ENCODE measurements around the gene ZBTB39.
"Not testable (repeated sequence)": the region's sequence is repeated elsewhere in the genome, so short reads cannot be mapped to it uniquely, and the experiment has no call there.

The ZBTB39 gene

DNA sequence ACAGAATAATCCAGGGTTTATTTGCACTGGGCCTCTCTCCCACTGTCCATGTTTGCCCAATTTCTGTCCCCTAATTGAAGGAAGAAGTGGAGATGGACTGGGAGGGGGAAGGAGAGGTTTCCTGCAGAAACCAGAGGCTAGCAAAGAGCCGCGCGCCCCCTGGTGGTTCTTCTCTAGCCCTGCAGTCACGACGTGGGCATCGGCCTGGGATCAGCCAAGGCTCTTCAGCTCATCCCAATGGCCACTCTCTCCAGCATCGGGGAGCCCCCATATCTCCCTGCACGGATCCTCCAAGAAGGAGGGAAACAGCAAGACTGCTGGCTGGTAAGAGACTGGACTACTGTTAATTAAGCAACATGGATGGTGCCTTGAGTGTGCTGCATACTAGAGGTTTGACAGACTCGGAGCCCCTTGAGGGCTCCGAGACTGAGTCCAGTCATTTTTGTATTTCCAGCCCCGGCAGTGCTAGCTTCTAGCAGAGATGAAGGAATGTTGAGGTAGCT lies 18.7 kb downstream of the ZBTB39 start:
- no peaks in the 10 kb centered on the region for H3K36me3 Mint-ChIP-seq
- peaks cover 17 to 27% of the 10 kb centered on the region in 2 donors for H3K4me1 Mint-ChIP-seq

GRCh38 chr12:56987011-56987410 lies 19.3 kb downstream of the ZBTB39 start:
- no peak overlapping the region for H3K27ac Mint-ChIP-seq
- no peaks in the 10 kb centered on the region for H3K36me3 Mint-ChIP-seq
- no peaks in the 10 kb centered on the region for H3K9me3 Mint-ChIP-seq
- peaks cover 17 to 27% of the 10 kb centered on the region in 2 donors for H3K4me1 Mint-ChIP-seq
- DNase-seq: no peak
- peak overlapping the region; percentile 6 for H3K4me3 Mint-ChIP-seq
- H3K27me3 Mint-ChIP-seq: peaks cover 0 to 6% of the 10 kb centered on the region in 2 donors
- no peak for ATAC-seq (replicated peaks)

More for the DNA sequence above, 18.7 kb downstream of the ZBTB39 start:
- peak overlapping the region; percentile 6 for H3K4me3 Mint-ChIP-seq
- H3K27me3 Mint-ChIP-seq: peaks cover 0 to 6% of the 10 kb centered on the region in 2 donors
- H3K27ac Mint-ChIP-seq: no peak overlapping the region
- H3K9me3 Mint-ChIP-seq: no peaks in the 10 kb centered on the region
- DNase-seq (peak; percentile 48), ATAC-seq (replicated peaks) (peak; percentile 80 to 82)

DNA sequence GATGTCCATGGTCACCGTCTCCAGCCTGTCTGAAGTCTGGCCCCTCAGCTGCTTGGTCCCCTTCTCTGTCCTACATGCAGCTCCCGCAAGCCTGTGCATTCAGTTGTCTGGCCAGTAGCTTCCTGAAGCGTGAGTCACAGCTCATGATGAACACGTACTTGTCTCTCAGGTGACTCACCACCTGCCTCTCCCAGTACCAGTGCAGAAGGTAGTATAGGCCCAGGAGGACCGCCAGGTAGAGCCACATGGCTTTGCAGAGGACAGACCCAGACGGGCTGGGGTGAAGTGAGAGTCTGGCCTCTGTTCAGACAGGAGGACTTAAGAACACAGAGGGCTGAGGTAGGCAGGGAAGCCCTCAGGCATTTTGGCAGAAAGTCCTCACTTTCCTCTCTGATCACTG lies 20.6 kb downstream of the ZBTB39 start:
- H3K4me3 Mint-ChIP-seq; H3K9me3 Mint-ChIP-seq; H3K27me3 Mint-ChIP-seq; DNase-seq; ATAC-seq (replicated peaks); H3K36me3 Mint-ChIP-seq: not testable (repeated sequence)
- Mint-ChIP-seq H3K4me1 (peaks cover 9 to 16% of the 10 kb centered on the region in 2 donors), H3K27ac (peak overlapping the region; percentile 4)

- Mint-ChIP-seq H3K9me3 (no peaks in the 10 kb centered on the region), H3K27ac (no peak overlapping the region), H3K27me3 (peaks cover 0 to 5% of the 10 kb centered on the region in 2 donors), H3K4me1 (peaks cover 9 to 13% of the 10 kb centered on the region in 2 donors), H3K4me3 (no peak overlapping the region), H3K36me3 (no peaks in the 10 kb centered on the region)
- ATAC-seq (replicated peaks): no peak
- no peak for DNase-seq
Observed at GRCh38 chr12:56983386-56983785, 23.0 kb downstream of the ZBTB39 start.

DNA sequence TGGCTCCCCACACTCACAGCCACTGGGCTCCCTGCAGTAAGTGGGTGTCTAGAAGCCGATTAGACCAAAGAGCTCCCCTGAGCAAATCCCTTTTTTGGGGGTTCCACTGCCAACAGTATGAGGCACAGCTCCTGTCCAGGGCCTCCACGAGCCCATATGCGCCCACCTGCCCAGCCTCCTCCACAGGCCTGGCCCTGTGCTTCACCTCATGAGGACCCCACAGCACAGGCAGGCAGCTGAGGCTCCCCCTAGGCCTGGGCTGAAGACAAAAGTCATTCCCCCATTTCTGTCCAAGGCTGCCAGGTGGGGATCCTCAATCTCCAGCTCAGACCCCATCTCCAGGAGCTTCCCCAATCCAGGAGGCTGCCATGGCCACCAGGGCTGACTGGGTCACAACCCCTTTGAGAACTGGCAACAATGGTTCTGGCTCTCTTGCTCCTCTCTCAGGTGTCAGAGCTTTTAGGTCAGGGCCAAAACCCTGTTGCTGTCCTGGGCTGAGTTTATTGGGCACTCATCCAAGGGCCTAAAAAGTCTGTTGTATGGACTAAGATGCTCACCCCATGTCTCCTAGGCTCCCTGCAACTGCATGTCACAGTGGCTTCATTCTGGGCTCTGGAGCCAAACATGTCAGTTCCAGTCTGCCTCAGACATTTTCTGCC lies 23.6 kb downstream of the ZBTB39 start:
- H3K4me3 Mint-ChIP-seq; H3K36me3 Mint-ChIP-seq; ATAC-seq (replicated peaks); H3K27me3 Mint-ChIP-seq; H3K9me3 Mint-ChIP-seq; DNase-seq; H3K4me1 Mint-ChIP-seq; H3K27ac Mint-ChIP-seq: not testable (repeated sequence)

DNA sequence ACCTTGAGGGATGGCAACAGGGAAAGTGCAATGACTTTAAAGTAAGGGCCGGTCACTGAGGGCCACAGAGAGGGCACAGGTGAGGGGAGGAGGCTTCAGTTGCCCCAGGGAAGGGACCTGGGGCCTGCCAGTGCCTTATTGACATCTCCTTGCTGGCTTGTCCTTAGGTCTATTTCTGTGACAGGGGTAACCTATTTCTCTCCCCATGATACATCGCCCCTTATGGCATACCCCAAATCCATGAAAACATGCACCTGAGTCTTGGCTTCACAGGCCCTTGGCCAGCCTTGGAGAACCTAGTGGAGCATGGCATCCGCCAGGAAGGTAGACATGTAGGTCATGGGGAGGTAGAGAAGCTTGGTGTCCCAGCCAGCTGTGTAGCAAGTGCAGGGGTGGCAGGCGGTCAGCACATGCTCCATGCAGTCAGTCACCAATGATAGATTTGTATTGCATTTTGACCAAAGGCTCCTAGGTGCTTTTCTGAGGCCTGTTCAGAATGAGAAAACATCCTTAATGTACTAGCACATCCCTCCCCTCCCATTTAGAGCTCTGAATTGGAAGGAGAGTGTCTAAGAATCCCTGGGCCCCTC lies 25.3 kb downstream of the ZBTB39 start:
- Mint-ChIP-seq H3K4me3 (no peak overlapping the region), H3K27me3 (no peaks in the 10 kb centered on the region), H3K27ac (no peak overlapping the region), H3K9me3 (peaks cover 0 to 2% of the 10 kb centered on the region in 2 donors), H3K36me3 (no peaks in the 10 kb centered on the region), H3K4me1 (no peaks in the 10 kb centered on the region)
- no peak for DNase-seq
- no peak for ATAC-seq (replicated peaks)

GRCh38 chr12:56980268-56980667 lies 26.1 kb downstream of the ZBTB39 start:
- Mint-ChIP-seq H3K36me3 (no peaks in the 10 kb centered on the region), H3K27me3 (no peaks in the 10 kb centered on the region), H3K4me3 (no peak overlapping the region), H3K4me1 (no peaks in the 10 kb centered on the region), H3K27ac (no peak overlapping the region), H3K9me3 (peaks cover 0 to 2% of the 10 kb centered on the region in 2 donors)
- ATAC-seq (replicated peaks) (no peak), DNase-seq (no peak)

DNA sequence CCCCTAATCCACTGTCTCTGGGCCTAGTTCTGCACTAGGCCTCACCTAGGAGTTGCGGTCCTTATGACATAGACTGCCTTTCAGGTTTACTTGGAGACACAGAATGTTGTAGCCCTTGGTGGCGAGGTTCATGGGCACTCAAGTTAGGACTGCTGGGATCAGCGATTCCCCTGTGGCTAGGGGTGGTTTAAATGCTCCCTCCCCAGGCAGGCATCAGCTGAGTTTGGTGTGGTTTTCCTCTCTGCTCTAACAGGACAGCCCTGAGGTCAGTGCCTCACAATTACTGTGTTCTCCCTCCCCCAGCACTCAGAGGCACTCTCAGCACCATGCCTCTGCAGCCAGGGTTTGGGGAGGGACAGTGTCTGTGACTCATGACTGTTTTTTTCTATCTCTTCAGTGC lies 26.7 kb downstream of the ZBTB39 start:
- DNase-seq: no peak
- peaks cover 0 to 2% of the 10 kb centered on the region in 2 donors for H3K9me3 Mint-ChIP-seq
- ATAC-seq (replicated peaks): no peak
- no peak overlapping the region for H3K4me3 Mint-ChIP-seq
- H3K27me3 Mint-ChIP-seq: no peaks in the 10 kb centered on the region
- H3K36me3 Mint-ChIP-seq: no peaks in the 10 kb centered on the region
- no peak overlapping the region for H3K27ac Mint-ChIP-seq
- H3K4me1 Mint-ChIP-seq: no peaks in the 10 kb centered on the region

- no peaks in the 10 kb centered on the region for H3K4me1 Mint-ChIP-seq
Observed at GRCh38 chr12:56978397-56979138, 27.8 kb downstream of the ZBTB39 start.

GRCh38 chr12:56977361-56977760 lies 29.0 kb downstream of the ZBTB39 start:
- H3K4me3 Mint-ChIP-seq; H3K36me3 Mint-ChIP-seq; H3K9me3 Mint-ChIP-seq; DNase-seq; H3K27me3 Mint-ChIP-seq; H3K4me1 Mint-ChIP-seq; H3K27ac Mint-ChIP-seq; ATAC-seq (replicated peaks): not testable (repeated sequence)

More at GRCh38 chr12:56978397-56979138, 27.8 kb downstream of the ZBTB39 start:
- peak overlapping the region; percentile 14 for H3K27ac Mint-ChIP-seq
- DNase-seq (no peak), ATAC-seq (replicated peaks) (no peak)
- no peaks in the 10 kb centered on the region for H3K27me3 Mint-ChIP-seq
- no peak overlapping the region for H3K4me3 Mint-ChIP-seq
- no peaks in the 10 kb centered on the region for H3K36me3 Mint-ChIP-seq
- peaks cover 0 to 2% of the 10 kb centered on the region in 2 donors for H3K9me3 Mint-ChIP-seq

- not testable (repeated sequence) for H3K9me3 Mint-ChIP-seq; H3K4me1 Mint-ChIP-seq; ATAC-seq (replicated peaks); DNase-seq; H3K36me3 Mint-ChIP-seq; H3K4me3 Mint-ChIP-seq; H3K27ac Mint-ChIP-seq
- peaks cover 0 to 13% of the 10 kb centered on the region in 2 donors for H3K27me3 Mint-ChIP-seq
Observed at GRCh38 chr12:56974224-56974623, 32.1 kb downstream of the ZBTB39 start.

DNA sequence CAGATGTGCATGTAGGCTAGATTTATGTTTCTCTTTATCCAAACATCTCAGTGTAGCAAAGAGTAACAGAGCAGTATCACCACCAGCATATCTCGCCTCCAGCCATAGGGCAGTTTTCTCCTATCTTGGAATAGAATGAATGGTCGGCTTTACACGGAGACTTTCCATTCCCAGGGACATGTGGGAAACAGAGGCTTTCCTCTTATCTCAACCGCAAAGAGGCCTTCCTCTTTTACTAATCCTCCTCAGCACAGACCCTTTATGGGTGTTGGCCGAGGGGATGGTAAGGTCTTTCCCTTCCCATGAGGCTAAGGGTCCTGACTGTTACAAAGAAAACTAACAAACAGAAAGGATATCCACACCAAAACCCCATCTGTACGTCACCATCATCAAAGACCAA lies 37.4 kb downstream of the ZBTB39 start:
- DNase-seq; ATAC-seq (replicated peaks): not testable (repeated sequence)

GRCh38 chr12:56965997-56966642 lies 40.2 kb downstream of the ZBTB39 start:
- H3K4me3 Mint-ChIP-seq; H3K36me3 Mint-ChIP-seq; H3K4me1 Mint-ChIP-seq; ATAC-seq (replicated peaks); H3K9me3 Mint-ChIP-seq; H3K27ac Mint-ChIP-seq; DNase-seq: not testable (repeated sequence)
- peaks cover 3 to 18% of the 10 kb centered on the region in 2 donors for H3K27me3 Mint-ChIP-seq

More for the DNA sequence above, 37.4 kb downstream of the ZBTB39 start:
- not testable (repeated sequence) for H3K4me1 Mint-ChIP-seq, H3K27ac Mint-ChIP-seq, H3K36me3 Mint-ChIP-seq, H3K4me3 Mint-ChIP-seq, H3K9me3 Mint-ChIP-seq
- peaks cover 0 to 19% of the 10 kb centered on the region in 2 donors for H3K27me3 Mint-ChIP-seq

DNA sequence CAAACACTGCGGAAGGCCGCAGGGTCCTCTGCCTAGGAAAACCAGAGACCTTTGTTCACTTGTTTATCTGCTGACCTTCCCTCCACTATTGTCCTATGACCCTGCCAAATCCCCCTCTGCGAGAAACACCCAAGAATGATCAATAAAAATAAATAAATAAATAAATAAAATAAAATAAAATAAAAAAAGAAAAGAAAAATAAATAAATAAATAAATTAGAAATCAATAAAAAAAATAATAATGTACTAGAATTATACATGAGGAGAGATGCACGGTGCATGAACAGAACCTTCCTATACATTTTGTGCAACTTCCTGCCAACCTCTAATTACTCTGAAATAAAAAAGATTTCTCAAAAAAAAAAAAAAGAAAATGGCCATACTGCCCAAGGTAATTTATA lies 41.2 kb downstream of the ZBTB39 start:
- H3K36me3 Mint-ChIP-seq; ATAC-seq (replicated peaks); H3K4me1 Mint-ChIP-seq; H3K27ac Mint-ChIP-seq; H3K9me3 Mint-ChIP-seq; H3K4me3 Mint-ChIP-seq; DNase-seq: not testable (repeated sequence)
- H3K27me3 Mint-ChIP-seq: peaks cover 11 to 25% of the 10 kb centered on the region in 2 donors

Data from stimulated activated naive B cell treated with anti-CD40 and anti-IgM and Interleukin-4, amounts not matched to agents 10 μg/mL and 1 μg/mL and 100 μg/mL, for 72 hours (primary cell).